ENCODE measurements around the gene CELF4.

DNA sequence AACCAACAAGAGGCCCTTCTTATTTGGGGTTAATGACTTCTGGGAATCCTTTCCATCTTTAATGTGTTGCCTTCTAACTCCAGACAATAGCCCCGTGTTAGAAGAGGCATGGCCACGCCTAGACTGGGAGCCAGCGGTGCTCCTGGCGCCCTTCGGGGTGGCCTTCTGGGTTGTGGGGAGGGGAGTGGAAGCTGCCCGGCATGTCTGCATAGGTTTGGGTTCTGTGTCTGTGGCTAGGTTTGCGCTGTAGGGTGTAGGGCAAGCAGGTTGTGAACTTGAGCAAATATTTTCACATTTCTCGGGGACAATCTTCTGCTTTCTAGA is 40.4 kb downstream of the CELF4 start:
- TF ChIP-seq, protein P1, sequence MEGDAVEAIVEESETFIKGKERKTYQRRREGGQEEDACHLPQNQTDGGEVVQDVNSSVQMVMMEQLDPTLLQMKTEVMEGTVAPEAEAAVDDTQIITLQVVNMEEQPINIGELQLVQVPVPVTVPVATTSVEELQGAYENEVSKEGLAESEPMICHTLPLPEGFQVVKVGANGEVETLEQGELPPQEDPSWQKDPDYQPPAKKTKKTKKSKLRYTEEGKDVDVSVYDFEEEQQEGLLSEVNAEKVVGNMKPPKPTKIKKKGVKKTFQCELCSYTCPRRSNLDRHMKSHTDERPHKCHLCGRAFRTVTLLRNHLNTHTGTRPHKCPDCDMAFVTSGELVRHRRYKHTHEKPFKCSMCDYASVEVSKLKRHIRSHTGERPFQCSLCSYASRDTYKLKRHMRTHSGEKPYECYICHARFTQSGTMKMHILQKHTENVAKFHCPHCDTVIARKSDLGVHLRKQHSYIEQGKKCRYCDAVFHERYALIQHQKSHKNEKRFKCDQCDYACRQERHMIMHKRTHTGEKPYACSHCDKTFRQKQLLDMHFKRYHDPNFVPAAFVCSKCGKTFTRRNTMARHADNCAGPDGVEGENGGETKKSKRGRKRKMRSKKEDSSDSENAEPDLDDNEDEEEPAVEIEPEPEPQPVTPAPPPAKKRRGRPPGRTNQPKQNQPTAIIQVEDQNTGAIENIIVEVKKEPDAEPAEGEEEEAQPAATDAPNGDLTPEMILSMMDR (IDR thresholded peaks at IDR 0.05; ENCODE audit: insufficient read depth, low read length): no peak
- TF ChIP-seq POLR2AphosphoS5 (IDR thresholded peaks at IDR 0.05; ENCODE audit: low read depth): no peak
- TF ChIP-seq, protein P2, sequence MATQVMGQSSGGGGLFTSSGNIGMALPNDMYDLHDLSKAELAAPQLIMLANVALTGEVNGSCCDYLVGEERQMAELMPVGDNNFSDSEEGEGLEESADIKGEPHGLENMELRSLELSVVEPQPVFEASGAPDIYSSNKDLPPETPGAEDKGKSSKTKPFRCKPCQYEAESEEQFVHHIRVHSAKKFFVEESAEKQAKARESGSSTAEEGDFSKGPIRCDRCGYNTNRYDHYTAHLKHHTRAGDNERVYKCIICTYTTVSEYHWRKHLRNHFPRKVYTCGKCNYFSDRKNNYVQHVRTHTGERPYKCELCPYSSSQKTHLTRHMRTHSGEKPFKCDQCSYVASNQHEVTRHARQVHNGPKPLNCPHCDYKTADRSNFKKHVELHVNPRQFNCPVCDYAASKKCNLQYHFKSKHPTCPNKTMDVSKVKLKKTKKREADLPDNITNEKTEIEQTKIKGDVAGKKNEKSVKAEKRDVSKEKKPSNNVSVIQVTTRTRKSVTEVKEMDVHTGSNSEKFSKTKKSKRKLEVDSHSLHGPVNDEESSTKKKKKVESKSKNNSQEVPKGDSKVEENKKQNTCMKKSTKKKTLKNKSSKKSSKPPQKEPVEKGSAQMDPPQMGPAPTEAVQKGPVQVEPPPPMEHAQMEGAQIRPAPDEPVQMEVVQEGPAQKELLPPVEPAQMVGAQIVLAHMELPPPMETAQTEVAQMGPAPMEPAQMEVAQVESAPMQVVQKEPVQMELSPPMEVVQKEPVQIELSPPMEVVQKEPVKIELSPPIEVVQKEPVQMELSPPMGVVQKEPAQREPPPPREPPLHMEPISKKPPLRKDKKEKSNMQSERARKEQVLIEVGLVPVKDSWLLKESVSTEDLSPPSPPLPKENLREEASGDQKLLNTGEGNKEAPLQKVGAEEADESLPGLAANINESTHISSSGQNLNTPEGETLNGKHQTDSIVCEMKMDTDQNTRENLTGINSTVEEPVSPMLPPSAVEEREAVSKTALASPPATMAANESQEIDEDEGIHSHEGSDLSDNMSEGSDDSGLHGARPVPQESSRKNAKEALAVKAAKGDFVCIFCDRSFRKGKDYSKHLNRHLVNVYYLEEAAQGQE (IDR thresholded peaks at IDR 0.05; ENCODE audit: insufficient replicate concordance, low read depth): no peak
- no peak for TF ChIP-seq GABPA (IDR thresholded peaks at IDR 0.05; ENCODE audit: low read depth)
